Measurements from ENCODE around the gene SPRR1B. TPM values are rescaled to one million over a fixed set of nuclear protein-coding genes. Genes with fewer than 3 reads are reported as not detected.
"Not testable (repeated sequence)": the region's sequence is repeated elsewhere in the genome, so short reads cannot be mapped to it uniquely, and the experiment has no call there.

SPRR1B gene, protein sequence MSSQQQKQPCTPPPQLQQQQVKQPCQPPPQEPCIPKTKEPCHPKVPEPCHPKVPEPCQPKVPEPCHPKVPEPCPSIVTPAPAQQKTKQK
- not detected for total RNA-seq

DNA sequence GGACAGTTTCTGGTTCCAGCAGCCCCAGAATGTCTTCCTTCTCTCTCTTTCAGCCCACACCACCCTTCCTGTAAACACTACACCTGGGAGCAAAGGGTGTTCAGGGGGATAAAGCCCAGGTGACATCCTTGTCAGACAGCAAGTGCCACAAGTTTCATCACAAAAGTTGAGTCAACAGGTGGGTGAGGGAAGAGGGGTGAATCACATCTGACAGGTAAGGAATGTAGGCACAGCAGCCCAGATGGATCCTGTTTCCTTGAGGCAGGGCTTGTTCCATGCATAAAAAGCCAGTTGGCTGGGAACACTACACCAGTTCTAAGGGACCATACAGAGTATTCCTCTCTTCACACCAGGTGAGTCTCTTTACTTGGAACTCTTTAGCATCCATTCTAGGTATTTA, at the start of gene SPRR1B:
Gene SPRR1B, plus strand, starts transcription at position 309 of the 400 bp plus-strand sequence. CDS start 1,143 bp downstream, outside the sequence.
- ChIA-PET POLR2A (no interaction called here), CTCF (no interaction called here)

DNA sequence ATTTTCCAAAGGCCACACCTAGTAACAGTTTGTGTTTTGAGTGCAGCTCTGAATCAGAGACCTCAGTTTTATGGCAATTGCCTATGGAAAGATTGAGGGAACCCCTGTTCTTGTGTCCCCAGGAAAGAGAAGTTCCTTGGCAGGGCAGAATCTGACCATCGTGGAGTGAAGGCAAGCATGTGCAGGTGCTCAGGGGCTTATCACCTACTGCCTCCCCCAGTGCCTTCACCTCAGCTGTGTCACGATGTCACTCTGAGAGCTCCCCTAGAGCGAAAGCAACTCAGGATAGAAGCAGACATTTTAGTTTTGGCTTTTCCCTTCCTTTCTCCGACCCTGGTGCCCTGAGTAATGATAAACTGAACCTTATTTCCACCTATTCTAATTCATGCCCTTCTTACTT, 48.9 kb upstream of the SPRR1B start:
- ChIA-PET POLR2A (no interaction called here), CTCF (no interaction called here)

DNA sequence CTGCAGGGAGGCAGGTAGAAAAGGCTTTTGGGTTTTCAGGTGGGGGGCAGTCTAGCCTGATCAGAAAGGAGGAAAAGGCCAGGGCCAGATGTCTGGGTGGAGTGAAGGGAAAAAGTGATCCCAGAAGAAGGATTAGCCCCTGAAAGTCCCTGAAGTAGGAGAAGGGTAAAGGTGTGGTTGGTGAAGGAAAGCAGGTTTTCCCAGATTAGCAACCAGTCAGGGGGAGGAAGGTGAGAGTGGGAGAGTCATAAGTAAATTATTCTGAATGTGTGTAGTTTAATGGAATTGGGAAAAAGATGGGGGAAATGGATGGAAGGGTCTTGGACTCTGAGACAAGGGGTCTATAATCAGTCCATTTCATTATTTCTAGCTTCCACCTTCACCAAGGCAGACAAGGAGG, 47.8 kb upstream of the SPRR1B start:
- CTCF ChIA-PET: no interaction called here

DNA sequence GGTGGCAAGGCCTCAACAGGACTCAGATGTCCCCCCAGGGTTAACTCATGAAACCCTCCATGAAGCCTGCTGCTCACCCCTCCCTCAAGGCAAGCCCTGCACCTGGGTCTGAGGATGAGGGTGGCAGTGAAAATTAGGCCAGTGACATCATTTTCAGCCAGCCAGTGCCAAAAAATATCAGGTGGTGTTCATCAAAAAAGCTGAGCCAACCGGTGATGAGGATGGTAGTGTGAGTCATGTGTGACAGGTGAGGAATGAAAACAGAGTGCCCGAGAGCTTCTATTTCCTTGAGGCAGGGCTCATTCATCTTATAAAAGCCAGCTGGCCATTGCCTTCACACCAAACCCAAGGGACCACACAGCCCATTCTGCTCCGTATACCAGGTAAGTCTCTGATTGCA, 47.3 kb upstream of the SPRR1B start, which contains the start of gene SPRR1A:
Gene SPRR1A, plus strand, starts transcription at position 339 of the 400 bp plus-strand sequence. CDS start 1,150 bp downstream, outside the sequence.
- ChIA-PET POLR2A (no interaction called here), CTCF (no interaction called here)

More for the DNA sequence above, 47.8 kb upstream of the SPRR1B start:
- POLR2A ChIA-PET: no interaction called here

DNA sequence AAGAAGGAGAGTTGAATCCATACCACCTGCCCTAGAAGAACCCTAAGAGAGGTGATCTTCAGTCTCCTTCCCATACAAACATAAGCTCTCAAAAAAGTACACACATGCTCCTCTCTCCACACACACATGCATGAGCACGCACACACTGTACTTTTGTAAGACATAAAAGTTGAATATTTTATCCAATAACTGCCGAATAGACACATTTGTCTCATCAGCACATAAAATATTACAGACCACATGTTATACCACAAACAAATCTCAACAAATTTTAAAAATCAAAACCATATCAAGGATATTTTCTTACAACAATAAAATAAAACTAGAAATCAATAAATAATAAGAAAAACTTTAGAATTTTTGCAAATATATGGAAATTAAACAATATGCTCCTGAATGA, 44.4 kb upstream of the SPRR1B start:
- POLR2A ChIA-PET: no interaction called here
- CTCF ChIA-PET: no interaction called here

DNA sequence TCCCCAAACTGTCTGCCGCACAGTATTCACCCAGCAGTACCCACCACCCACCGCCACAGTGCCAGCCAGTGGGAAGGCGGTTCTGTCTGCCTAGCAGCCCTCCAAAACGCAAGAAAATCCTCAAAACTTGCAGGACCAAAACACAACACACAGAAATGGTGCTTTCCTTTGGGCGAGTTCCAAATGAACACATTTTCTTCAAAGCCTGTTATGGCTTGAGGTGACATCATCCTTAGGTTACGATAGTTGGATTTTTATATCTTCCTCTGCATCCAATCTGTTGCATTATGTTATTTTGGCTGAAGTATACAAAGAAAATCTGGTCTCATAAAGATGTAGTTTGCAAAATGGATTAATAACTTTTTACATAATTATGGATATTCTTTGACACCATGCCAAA, 37.8 kb upstream of the SPRR1B start:
- ChIA-PET CTCF (no interaction called here), POLR2A (no interaction called here)

DNA sequence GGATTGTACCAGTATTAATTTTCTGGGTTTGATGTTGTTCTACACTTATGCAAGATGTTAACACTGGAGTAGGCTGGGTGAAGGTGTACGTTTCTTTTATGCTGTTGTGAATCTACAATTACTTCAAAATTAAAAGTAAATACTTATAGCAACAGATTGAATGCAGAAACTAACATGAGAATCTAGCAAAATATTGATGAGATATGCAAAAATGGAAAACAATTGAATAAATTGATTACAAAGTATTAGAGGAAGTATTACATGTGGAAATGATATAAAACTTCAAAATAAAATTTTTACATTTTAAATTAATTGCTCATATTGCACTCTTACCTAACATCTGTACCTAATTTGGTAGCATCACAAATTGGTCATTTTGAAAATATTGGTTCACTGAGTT, 35.2 kb upstream of the SPRR1B start:
- CTCF ChIA-PET: no interaction called here
- POLR2A ChIA-PET: no interaction called here

DNA sequence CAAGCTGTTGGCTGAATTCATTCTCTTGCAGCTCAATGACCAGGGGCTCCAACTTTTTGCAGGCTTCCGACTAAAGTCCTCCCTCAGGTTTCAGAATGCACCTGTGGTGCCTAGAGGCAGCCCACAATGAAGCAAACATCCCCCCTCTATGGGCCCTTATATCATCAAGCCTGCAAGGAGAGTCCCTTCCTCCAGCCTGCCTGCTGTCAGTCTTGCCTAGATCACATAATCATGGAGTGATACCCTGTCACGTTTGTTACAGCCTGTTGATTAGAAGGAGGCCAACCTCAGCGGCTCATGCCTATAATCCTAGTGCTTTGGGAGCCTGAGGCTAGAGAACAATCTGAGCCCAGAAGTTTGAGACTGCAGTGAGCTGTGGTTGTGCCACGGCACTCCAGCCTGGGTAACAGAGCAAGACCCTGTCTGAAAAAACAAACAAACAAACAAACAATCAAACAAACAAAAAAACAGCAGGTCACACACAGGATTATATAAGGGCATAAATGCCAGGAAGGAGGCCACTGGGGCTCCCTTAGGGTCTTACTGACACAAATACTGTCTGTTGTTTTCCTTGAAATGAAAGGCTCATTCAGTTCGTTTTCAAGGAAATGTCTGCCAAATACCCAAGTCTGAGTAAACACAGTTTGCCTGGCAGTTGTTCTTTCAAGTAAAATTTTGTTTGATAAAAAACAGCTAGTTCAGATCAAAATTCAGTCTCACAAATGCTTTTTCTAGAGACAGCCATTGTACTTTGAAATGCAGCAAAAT, 34.2 kb upstream of the SPRR1B start:
- CTCF ChIA-PET: no interaction called here
- POLR2A ChIA-PET: no interaction called here

DNA sequence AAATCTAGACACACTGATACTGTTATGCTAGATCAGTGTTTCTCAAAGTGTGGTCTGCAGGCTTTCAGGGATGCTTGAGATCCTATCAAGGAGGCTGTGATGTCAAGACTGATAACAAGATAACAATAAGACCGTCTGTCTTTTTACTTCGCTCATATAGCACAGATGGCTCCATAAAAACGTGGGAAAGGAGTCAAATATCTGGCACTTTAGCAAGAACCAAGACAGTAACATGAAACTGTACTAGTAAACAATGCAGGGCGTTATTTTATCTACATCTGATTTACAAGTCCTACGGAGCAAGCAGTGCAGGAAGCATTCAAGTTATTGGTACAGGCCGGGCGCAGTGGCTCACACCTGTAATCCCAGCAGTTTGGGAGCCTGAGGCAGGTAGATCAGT, 33.1 kb upstream of the SPRR1B start:
- POLR2A ChIA-PET: no interaction called here

DNA sequence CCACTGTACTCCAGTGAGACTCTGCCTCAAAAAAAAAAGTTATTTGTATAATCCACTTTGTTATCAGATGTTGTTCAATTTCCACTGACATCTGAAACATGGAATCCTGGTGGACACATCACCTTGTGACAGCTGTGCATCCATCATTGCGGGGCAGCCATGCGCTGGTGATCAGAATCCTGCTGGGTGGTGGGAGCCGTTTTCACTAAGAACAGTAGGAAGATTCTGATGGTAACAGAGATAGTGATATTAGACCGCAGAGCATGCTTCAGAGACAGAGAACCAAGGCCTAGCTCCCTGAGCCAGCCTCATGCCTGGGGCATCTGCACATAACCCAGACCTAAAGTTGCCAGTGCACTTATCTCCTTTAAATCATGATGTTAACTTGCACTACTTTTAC, 32.5 kb upstream of the SPRR1B start:
- ChIA-PET CTCF (no interaction called here), POLR2A (no interaction called here)

More for the DNA sequence above, 33.1 kb upstream of the SPRR1B start:
- CTCF ChIA-PET: no interaction called here

DNA sequence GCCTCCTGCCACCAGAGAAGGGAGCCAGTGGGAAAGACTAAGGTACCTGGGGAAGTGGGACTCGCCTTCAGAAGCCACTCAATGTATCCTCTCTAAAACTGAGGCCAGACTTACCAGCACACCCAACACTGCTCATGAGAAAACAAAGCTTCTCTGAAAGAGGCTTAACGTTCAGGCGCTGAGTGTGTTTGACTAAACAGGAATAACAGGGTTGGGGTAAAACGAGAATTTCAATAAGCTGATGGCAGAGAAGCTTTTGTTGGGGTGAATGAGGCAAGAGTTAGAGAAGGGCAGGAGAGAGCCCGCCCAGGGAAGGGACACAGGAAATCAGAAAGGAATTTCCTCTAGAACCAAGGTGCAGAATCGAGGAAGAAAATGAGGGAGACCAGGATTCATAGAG, 31.2 kb upstream of the SPRR1B start:
- POLR2A ChIA-PET: no interaction called here
- CTCF ChIA-PET: no interaction called here

DNA sequence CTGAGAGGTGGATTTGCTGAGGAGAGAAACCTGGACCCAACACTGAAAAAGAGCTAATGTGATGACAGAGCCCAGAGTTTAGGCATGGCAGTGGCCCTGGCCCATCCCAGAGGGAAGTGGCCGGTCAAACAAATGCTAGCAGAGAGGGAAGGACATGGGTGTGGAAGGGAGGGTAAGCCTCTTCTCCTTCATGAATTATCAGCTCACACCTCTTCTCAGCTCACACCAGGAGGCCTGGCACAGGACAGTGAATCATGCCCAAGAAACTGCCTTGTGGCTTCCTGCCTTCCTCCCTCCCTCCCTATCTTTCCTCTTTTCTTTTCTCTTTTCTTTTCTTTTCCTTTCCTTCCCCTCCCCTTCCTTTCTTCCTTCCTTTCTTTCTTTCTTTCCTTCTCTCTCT, 30.7 kb upstream of the SPRR1B start:
- CTCF ChIA-PET: no interaction called here
- POLR2A ChIA-PET: no interaction called here

DNA sequence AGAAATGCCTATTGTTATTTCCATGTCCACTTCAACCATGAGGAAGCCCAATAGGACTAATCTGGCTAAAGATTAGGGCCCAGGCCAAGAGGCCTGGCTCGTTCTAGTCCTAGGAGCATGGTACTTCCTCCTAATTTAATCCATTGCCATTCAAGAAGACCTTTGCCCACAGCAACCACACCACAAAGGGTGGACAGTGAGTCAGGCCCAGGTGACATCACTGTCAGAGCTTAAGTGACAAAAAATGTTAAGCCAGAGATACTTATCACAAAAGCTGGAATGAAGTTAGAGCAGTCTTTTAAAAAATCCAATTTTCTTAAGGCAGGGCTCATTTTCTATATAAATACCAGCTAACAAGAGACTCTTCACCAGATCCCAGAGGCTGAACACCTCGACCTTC, 29.6 kb upstream of the SPRR1B start, which contains the start of gene SPRR3:
Gene SPRR3, plus strand, starts transcription at position 368 of the 400 bp plus-strand sequence. CDS start 1,272 bp downstream, outside the sequence.
- ChIA-PET POLR2A (no interaction called here), CTCF (no interaction called here)

DNA sequence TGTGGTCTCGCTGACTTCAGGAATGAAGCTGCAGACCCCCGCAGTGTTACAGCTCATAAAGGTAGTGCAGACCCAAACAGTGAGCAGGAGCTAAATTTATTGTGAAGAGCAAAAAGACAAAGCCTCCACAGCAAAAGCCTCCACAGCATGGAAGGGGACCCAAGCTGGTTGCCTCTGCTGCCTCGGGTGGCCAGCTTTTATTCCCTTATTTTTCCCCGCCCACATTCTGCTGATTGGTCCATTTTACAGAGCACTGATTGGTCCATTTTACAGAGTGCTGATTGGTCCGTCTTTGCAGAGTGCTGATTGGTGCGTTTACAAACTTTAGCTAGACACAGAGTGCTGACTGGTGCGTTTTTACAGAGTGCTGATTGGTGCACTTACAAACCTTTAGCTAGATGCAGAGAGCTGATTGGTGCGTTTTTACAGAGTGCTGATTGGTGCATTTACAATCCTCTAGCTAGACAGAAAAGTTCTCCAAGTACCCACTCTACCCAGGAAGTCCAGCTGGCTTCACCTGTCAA, 19.7 kb upstream of the SPRR1B start:
- POLR2A ChIA-PET, CTCF ChIA-PET: not testable (repeated sequence)

DNA sequence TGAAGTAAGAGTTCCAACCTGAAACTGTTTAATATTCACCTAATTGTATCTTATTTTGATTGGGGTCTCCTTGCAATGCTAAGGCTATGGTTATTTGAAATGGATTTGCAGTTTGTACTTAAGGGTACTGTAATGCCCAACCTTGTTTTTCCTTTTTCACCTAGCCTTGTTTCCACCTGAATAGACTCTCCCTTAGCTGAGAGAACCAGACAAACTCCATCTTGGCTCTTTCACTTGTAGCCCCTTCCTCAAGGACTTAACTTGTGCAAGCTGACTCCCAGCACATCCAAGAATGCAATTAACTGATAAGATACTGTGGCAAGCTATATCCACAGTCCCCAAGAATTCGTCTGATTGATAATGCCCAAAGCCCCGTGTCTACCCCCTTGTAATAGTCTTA, 9.2 kb upstream of the SPRR1B start:
- CTCF ChIA-PET, POLR2A ChIA-PET: not testable (repeated sequence)

DNA sequence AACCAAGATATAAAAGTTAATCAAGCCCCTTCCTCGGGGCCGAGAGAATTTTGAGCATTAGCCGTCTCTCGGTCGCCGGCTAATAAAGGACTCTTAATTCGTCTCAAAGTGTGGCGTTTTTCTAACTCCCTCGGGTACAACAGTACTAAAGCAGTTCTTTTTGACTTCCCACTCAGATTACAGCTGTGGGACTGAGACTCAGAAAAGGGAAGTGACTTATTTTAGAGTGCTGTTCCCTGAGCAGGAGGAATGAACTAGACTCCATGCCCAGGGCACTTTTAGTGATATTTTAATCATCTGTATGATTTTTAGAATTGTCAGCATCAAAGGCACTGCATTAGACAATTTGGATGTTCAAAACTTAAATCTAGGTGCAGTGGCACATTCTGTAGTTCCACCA, 8.7 kb upstream of the SPRR1B start:
- POLR2A ChIA-PET, CTCF ChIA-PET: not testable (repeated sequence)

DNA sequence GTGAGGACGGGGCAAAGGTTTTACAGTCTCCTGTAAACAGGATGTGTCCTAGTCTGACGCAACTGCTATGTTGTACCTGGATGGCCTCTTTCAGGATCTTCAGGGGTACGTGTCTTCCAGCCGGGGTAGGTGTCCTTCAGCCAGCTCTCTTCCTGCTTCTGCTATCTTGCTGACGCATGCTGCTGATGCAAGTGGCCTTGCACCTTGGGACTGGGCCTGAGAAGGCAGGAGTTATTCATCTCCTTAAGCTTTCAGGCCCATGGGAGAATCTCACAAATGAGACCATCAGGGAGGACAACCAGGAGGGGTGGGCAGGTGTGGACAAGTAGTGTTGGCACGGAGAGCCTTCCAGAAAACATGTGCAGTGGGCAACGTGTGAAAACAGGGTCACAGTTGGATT, 7.9 kb upstream of the SPRR1B start:
- CTCF ChIA-PET: no interaction called here
- POLR2A ChIA-PET: no interaction called here

DNA sequence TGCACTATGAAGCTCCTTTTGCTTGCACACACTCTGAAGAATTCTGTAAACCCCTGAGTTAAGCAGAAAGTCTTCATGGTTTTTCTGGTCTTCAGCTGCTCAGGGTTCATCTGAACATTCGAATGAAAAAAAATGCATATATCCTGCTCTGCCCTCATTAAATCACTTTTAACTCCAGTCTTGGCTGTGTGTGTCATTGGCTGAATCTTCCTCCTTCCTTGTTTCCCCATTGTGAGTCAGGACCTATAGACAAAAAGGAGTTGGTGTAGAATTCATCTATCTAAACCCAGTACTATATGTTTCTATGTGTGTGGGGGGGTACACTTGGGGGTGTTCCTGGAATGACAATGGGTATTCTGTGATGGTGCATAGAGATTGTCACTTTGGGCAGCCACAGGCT, 6.6 kb upstream of the SPRR1B start:
- POLR2A ChIA-PET: no interaction called here
- CTCF ChIA-PET: no interaction called here

DNA sequence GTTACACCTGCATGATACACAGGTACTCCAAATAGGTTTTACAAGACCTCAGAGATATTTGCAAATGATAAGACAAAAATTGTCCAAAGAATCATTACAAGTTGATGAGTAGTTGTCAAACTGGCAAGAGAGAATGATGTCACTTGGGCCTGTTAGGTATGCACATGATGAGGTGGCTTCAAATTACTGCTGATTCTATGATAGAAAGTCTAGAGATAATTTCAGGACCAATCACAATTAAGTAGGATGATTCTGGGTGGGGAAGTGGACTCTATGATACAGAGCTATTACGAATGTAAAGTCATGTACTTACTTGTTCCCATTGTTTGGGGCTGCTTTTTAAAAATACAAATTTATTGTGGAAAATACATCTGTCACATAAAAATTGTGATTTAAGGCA, 5.2 kb upstream of the SPRR1B start:
- POLR2A ChIA-PET: no interaction called here
- CTCF ChIA-PET: no interaction called here

DNA sequence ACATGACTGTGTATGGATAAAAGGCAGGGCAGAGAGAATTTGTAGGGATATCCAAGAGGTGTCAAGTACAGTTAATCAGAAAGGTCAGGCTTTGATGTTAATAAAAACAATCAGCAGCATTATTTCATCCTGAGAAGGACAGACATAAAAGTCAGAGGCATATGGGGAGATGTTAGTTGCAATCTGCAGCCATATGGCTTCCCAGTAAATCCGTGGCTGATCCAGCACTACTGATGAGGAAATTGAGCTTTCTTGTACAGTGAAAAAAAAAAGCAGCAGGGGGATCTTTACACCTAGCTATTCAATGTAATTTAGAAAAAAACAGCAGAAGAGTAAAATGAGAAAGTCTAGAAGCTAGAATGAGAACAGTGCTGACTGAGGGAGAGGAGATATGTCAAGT, 2.2 kb upstream of the SPRR1B start:
- CTCF ChIA-PET: no interaction called here
- POLR2A ChIA-PET: no interaction called here

DNA sequence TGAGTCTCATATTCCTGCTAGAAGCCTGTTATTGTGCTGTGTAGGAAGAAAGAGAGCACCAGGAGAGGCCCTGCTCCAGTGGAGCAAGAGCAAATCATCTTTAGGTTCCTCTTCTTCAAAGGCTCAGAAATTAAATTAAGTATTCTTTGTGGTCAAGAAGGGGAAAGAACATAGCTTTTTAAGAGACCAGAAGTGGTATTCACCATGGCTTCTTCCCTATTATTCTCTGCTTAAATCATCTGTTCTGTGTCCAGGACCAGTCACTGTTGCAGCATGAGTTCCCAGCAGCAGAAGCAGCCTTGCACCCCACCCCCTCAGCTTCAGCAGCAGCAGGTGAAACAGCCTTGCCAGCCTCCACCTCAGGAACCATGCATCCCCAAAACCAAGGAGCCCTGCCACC, 1.1 kb downstream of the SPRR1B start:
- POLR2A ChIA-PET: no interaction called here
- CTCF ChIA-PET: no interaction called here

DNA sequence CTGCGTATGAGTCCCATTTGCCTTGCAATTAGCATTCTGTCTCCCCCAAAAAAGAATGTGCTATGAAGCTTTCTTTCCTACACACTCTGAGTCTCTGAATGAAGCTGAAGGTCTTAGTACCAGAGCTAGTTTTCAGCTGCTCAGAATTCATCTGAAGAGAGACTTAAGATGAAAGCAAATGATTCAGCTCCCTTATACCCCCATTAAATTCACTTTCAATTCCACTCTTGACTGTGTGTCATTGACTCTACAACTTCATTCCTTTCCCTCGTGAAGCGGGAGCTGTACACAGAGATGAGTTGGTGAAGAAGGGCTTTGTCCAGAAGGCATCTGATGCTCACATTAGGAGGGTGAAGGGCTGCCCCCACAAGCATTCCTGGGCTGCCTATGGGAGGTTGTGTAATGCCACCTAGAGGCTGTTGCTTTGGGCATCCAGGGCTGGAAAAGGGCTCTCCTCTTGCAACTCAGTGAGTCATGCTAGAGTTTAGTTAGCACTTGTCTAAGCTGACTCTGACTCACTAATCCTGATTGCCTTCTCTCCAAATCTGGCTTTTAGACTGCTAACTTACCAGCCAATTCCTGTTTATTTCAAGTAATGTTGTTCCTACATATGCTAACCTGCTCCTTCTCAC, 1.8 kb downstream of the SPRR1B start:
- ChIA-PET CTCF (no interaction called here), POLR2A (no interaction called here)

Measured in activated CD8-positive, alpha-beta memory T cell treated with anti-CD3 and anti-CD28 coated beads for 36 hours (primary cell).